ENCODE results near the gene STRIP1.

Gene STRIP1

GRCh38 chr1:110100335-110100734, 65.9 kb downstream of the STRIP1 start:
- no peak overlapping the region for H3K27ac ChIP-seq
- TF ChIP-seq ZFX (IDR thresholded peaks at IDR 0.05) (no peak), CTCF (conservative IDR thresholded peaks at IDR 0.05) (no peak)

GRCh38 chr1:110102081-110102480, 67.7 kb downstream of the STRIP1 start:
- H3K27ac ChIP-seq = no peak overlapping the region

More at GRCh38 chr1:110102081-110102480, 67.7 kb downstream of the STRIP1 start:
- no peak for TF ChIP-seq ZFX (IDR thresholded peaks at IDR 0.05)
- TF ChIP-seq CTCF (conservative IDR thresholded peaks at IDR 0.05) = no peak
